ENCODE data around the gene NUCKS1. TPM values are rescaled to one million over a fixed set of nuclear protein-coding genes. Genes with fewer than 3 reads are reported as not detected.

The NUCKS1 gene
- total RNA-seq, 1 experiment from 2014 or later = 427 TPM

GRCh38 chr1:205763980-205764379 lies 14.0 kb upstream of the NUCKS1 start:
- Histone ChIP-seq H4K91ac (ENCODE audit: insufficient read length, low read depth, low read length) (no peak overlapping the region), H2BK120ac (ENCODE audit: low read depth, low read length, poor library complexity, severe bottlenecking) (no peak overlapping the region), H3T11ph (ENCODE audit: low read length) (no peak overlapping the region), H2BK5ac (ENCODE audit: insufficient read length, low read length) (no peak overlapping the region), H3K9ac (ENCODE audit: extremely low read depth, insufficient read length, low read length) (no peak overlapping the region), H3K79me2 (ENCODE audit: insufficient read depth, low read length) (no peaks in the 10 kb centered on the region), H3K79me1 (ENCODE audit: insufficient read depth, low read depth, low read length, poor library complexity, severe bottlenecking) (no peaks in the 10 kb centered on the region), H3K56ac (ENCODE audit: insufficient read length, low read depth, low read length) (no peak overlapping the region), H2AFZ (ENCODE audit: low read length) (no peak overlapping the region), H3K14ac (ENCODE audit: insufficient read depth, low read length) (no peak overlapping the region), H3K4me2 (ENCODE audit: insufficient read depth, insufficient read length, low read length) (no peak overlapping the region), H3K4me1 (ENCODE audit: insufficient read depth, low read length) (no peaks in the 10 kb centered on the region), H2BK20ac (ENCODE audit: low read depth, low read length, poor library complexity, severe bottlenecking) (no peak overlapping the region), H4K8ac (replicated peaks; ENCODE audit: insufficient read length, low read depth, low read length) (no peak overlapping the region), H4K5ac (ENCODE audit: insufficient read length, low read depth, low read length) (no peak overlapping the region), H3K4ac (ENCODE audit: low read depth, low read length) (no peak overlapping the region), H3K18ac (ENCODE audit: insufficient read length, low read depth, low read length) (no peak overlapping the region), H2BK15ac (ENCODE audit: low read depth, low read length) (no peak overlapping the region), H3K27me3 (ENCODE audit: insufficient read depth, low read length) (no peaks in the 10 kb centered on the region), H2BK12ac (ENCODE audit: insufficient read length, low read depth, low read length) (no peak overlapping the region), H2AK5ac (ENCODE audit: insufficient read length, low read length) (no peak overlapping the region), H3K27ac (ENCODE audit: insufficient read length, low read depth, low read length) (no peak overlapping the region), H3K23ac (ENCODE audit: insufficient read length, low read depth, low read length) (no peak overlapping the region), H3K9me3 (ENCODE audit: control insufficient read depth, low read depth, low read length) (no peaks in the 10 kb centered on the region), H3K23me2 (ENCODE audit: insufficient read length, low read depth, low read length, poor library complexity, severe bottlenecking) (no peaks in the 10 kb centered on the region), H4K20me1 (ENCODE audit: control insufficient read depth, insufficient read depth, insufficient read length) (no peaks in the 10 kb centered on the region)
- peaks cover 0 to 6% of the 10 kb centered on the region in 2 experiments; a peak in 2 of 4 replicates for H3K4me1 Mint-ChIP-seq
- H3K4me3 Mint-ChIP-seq = no peak overlapping the region
- no peak for DNase-seq
- no peak for TF ChIP-seq CTCF (conservative IDR thresholded peaks at IDR 0.05)
- no peak overlapping the region for H3K27ac Mint-ChIP-seq
- H3K27me3 Mint-ChIP-seq (ENCODE audit: low read depth) = no peaks in the 10 kb centered on the region; the same call in 1 of the 2 replicates
- H3K9me3 Mint-ChIP-seq = no peaks in the 10 kb centered on the region; a peak in 1 of 5 replicates
- H3K36me3 Mint-ChIP-seq (ENCODE audit: insufficient read depth in 1 of 3, low read depth in 3 of 3) = no peaks in the 10 kb centered on the region

Measured in H9 (cell line).